GM12878 (cell line): ENCODE results near the gene DCTPP1. TPM values are rescaled to one million over a fixed set of nuclear protein-coding genes. Genes with fewer than 3 reads are reported as not detected.
A peak's percentile ranks its signal among the peaks of the same experiment; 100 is the strongest.

Experiments used
- BCL11A ChIP-seq: IDR thresholded peaks from 2 replicates; pipeline ENCODE4 v1.6.1; 2011; ENCODE audit warnings: low read depth, low read length
- CHD2 ChIP-seq: IDR thresholded peaks from 2 replicates; pipeline ENCODE4 v1.6.1; 2011; ENCODE audit warnings: low read depth, low read length, improper control_type of control experiment, borderline replicate concordance
- ETV6 ChIP-seq, 2 experiments: fragments of 450-650 bp in 1 of 2; IDR thresholded peaks in 1 of 2; conservative IDR thresholded peaks in 1 of 2; 2 replicates each; pipeline ENCODE4 v1.6.1; 2014; ENCODE audit warnings: antibody characterized with exemption in 1 of 2, borderline replicate concordance in 1 of 2, low read depth in 1 of 2, mild to moderate bottlenecking in 1 of 2, moderate library complexity in 1 of 2
- FOXK2 ChIP-seq: fragments of 450-650 bp; IDR thresholded peaks from 2 replicates; pipeline ENCODE4 v1.6.1; 2017; ENCODE audit warnings: mild to moderate bottlenecking, moderate library complexity
- IKZF1 ChIP-seq: fragments of 450-650 bp; conservative IDR thresholded peaks from 2 replicates; pipeline ENCODE4 v1.6.1; 2017; ENCODE audit warnings: antibody characterized with exemption, mild to moderate bottlenecking
- LARP7 ChIP-seq: fragments of 450-650 bp; IDR thresholded peaks from 2 replicates; pipeline ENCODE4 v1.6.1; 2017; ENCODE audit warnings: mild to moderate bottlenecking
- MEF2A ChIP-seq: IDR thresholded peaks from 2 replicates; pipeline ENCODE4 v1.6.1; 2011; ENCODE audit warnings: low read depth, mild to moderate bottlenecking, low read length, moderate library complexity; ENCODE audit not compliant: insufficient read depth
- MYC ChIP-seq: IDR thresholded peaks from 2 replicates; pipeline ENCODE4 v1.6.1; 2011; ENCODE audit warnings: mild to moderate bottlenecking, low read length, moderate library complexity, inconsistent platforms; ENCODE audit not compliant: insufficient read depth, insufficient replicate concordance, insufficient read length, severe bottlenecking
- NBN ChIP-seq: fragments of 450-650 bp; IDR thresholded peaks from 2 replicates; pipeline ENCODE4 v1.6.1; 2016
- NFYB ChIP-seq: IDR thresholded peaks from 2 replicates; pipeline ENCODE4 v1.6.1; 2011; ENCODE audit warnings: low read depth, mild to moderate bottlenecking, low read length, improper control_type of control experiment, moderate library complexity; ENCODE audit not compliant: insufficient read depth
- SIX5 ChIP-seq: IDR thresholded peaks from 2 replicates; pipeline ENCODE4 v1.6.1; 2011; ENCODE audit warnings: mild to moderate bottlenecking, low read depth, low read length, moderate library complexity; ENCODE audit not compliant: severe bottlenecking
- SMAD5 ChIP-seq: IDR thresholded peaks from 2 replicates; pipeline ENCODE4 v1.6.1; 2016; ENCODE audit warnings: antibody characterized with exemption, low read depth
- TCF7 ChIP-seq: IDR thresholded peaks from 2 replicates; pipeline ENCODE4 v1.6.1; 2014; ENCODE audit warnings: antibody characterized with exemption, borderline replicate concordance
- ZBED1 ChIP-seq: IDR thresholded peaks from 2 replicates; pipeline ENCODE4 v1.6.1; 2016; ENCODE audit warnings: borderline replicate concordance
- ZNF207 ChIP-seq: fragments of 450-650 bp; IDR thresholded peaks from 2 replicates; pipeline ENCODE4 v1.6.1; 2014; ENCODE audit warnings: antibody characterized with exemption, mild to moderate bottlenecking, borderline replicate concordance
- ZNF384 ChIP-seq: IDR thresholded peaks from 2 replicates; pipeline ENCODE4 v1.6.1; 2012; ENCODE audit warnings: low read depth, mild to moderate bottlenecking, low read length, improper control_type of control experiment, borderline replicate concordance
- ZSCAN29 ChIP-seq: fragments of 450-650 bp; IDR thresholded peaks from 2 replicates; pipeline ENCODE4 v1.6.1; 2017; ENCODE audit warnings: mild to moderate bottlenecking, moderate library complexity
- polyA plus RNA-seq, 11 experiments: library from polyadenylated mRNA; depleted of rRNA in 4 of 11; unstranded in 6 of 11; stranded (reverse) in 5 of 11; fragments of >200 nt; fragmentation: Nextera tagmentation in 4 of 11; fragmentation: Illumina TruSeq in 1 of 11; extraction: Ambion mirVana in 4 of 11; extraction: Trizol in 1 of 11; gene quantifications; 1 replicate in 1 of 11; 2 replicates in 10 of 11; pipeline versions ENCODE4 v1.2.1 to v1.2.3, GENCODE V29; 2011 to 2016; ENCODE audit warnings: inconsistent platforms in 2 of 11, missing spikeins in 2 of 11, low read depth in 1 of 11
- total RNA-seq, 4 experiments: library from RNA; depleted of rRNA in 3 of 4; stranded (reverse); fragments of >200 nt in 3 of 4; fragmentation: Illumina TruSeq in 1 of 4; extraction: Trizol in 1 of 4; gene quantifications; 2 replicates each; pipeline versions ENCODE4 v1.2.1 to v1.2.3, GENCODE V29; 2013 to 2021
- TF ChIP-seq, protein P1 (sequence below): fragments of 450-650 bp; IDR thresholded peaks from 2 replicates; pipeline ENCODE4 v1.6.1; 2016; ENCODE audit warnings: mild to moderate bottlenecking, moderate library complexity, borderline replicate concordance
- TF ChIP-seq, protein P2 (sequence below): fragments of 450-650 bp; IDR thresholded peaks from 2 replicates; pipeline ENCODE4 v1.6.1; 2017; ENCODE audit warnings: low read depth, mild to moderate bottlenecking, moderate library complexity
- TF ChIP-seq, protein P3 (sequence below): IDR thresholded peaks from 2 replicates; pipeline ENCODE4 v1.6.1; 2012; ENCODE audit warnings: mild to moderate bottlenecking, low read depth, low read length

Gene DCTPP1
- total and polyA plus RNA-seq, 10 of the 15 experiments (the other 5 are each of a cell fraction or from before 2014, with no cell fraction given) = 72.1 to 266 (median 157) TPM

DNA sequence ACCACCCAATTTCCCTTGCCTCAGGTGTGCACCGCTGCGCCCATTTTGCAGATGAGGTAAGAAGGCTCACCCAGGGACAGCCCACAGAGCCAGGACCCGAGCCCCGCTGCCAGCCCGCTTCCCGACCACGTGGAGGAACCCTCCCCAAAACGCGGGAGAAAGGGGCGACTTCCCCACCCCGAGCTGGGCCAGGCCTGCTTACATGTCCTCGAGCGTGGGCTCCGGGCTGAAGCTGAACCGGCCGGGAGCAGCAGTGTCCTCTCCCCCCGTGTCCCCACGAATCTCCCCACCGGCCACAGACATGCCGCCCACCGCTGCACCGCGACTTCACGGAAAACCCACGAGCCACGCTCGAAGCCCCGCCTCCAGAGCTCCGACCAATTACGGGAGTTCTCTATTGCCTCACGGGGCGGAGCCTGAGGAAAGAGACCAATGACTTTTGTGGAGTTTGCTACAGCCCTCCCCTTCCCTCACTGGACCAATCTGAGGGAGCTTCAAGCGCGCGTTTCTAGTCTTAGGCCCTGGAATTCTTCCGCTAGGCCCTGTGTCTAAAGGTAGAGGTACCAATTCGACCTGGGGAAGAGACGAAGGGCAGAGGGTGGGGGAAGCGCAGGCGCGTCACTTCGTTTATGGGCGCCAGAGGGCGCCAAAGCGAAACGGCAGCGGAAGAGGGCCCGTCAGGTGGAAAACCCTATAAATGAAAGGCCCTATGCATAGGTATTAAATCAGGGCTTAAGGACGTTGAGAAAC lies at the start of gene DCTPP1 (continued):
- TF ChIP-seq, protein P1, sequence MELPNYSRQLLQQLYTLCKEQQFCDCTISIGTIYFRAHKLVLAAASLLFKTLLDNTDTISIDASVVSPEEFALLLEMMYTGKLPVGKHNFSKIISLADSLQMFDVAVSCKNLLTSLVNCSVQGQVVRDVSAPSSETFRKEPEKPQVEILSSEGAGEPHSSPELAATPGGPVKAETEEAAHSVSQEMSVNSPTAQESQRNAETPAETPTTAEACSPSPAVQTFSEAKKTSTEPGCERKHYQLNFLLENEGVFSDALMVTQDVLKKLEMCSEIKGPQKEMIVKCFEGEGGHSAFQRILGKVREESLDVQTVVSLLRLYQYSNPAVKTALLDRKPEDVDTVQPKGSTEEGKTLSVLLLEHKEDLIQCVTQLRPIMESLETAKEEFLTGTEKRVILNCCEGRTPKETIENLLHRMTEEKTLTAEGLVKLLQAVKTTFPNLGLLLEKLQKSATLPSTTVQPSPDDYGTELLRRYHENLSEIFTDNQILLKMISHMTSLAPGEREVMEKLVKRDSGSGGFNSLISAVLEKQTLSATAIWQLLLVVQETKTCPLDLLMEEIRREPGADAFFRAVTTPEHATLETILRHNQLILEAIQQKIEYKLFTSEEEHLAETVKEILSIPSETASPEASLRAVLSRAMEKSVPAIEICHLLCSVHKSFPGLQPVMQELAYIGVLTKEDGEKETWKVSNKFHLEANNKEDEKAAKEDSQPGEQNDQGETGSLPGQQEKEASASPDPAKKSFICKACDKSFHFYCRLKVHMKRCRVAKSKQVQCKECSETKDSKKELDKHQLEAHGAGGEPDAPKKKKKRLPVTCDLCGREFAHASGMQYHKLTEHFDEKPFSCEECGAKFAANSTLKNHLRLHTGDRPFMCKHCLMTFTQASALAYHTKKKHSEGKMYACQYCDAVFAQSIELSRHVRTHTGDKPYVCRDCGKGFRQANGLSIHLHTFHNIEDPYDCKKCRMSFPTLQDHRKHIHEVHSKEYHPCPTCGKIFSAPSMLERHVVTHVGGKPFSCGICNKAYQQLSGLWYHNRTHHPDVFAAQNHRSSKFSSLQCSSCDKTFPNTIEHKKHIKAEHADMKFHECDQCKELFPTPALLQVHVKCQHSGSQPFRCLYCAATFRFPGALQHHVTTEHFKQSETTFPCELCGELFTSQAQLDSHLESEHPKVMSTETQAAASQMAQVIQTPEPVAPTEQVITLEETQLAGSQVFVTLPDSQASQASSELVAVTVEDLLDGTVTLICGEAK = no peak; the same call in 1 of the 2 replicates
- TF ChIP-seq LARP7 (peak; percentile 62; the same call in 1 of the 2 replicates), MYC (no peak), NBN (0 out of 2 replicates have a peak, but pooled peaks have one; percentile 85), ZNF384 (no peak), IKZF1 (peak; percentile 68), ZBED1 (no peak), ZNF207 (0 out of 2 replicates have a peak, but pooled peaks have one; percentile 65), ETV6 (conservative IDR thresholded peaks at IDR 0.05 in 1 of 2, IDR thresholded peaks at IDR 0.05 in 1 of 2; ENCODE audit: borderline replicate concordance in 1 of 2, low read depth in 1 of 2) (no peak), BCL11A (no peak), FOXK2 (no peak), TCF7 (no peak), MEF2A (0 out of 2 replicates have a peak, but pooled peaks have one; percentile 23), SMAD5 (no peak; the same call in 1 of the 2 replicates), ZSCAN29 (no peak), SIX5 (no peak), NFYB (peak; percentile 76), CHD2 (peak; percentile 78; the same call in 1 of the 2 replicates)
- TF ChIP-seq, protein P2, sequence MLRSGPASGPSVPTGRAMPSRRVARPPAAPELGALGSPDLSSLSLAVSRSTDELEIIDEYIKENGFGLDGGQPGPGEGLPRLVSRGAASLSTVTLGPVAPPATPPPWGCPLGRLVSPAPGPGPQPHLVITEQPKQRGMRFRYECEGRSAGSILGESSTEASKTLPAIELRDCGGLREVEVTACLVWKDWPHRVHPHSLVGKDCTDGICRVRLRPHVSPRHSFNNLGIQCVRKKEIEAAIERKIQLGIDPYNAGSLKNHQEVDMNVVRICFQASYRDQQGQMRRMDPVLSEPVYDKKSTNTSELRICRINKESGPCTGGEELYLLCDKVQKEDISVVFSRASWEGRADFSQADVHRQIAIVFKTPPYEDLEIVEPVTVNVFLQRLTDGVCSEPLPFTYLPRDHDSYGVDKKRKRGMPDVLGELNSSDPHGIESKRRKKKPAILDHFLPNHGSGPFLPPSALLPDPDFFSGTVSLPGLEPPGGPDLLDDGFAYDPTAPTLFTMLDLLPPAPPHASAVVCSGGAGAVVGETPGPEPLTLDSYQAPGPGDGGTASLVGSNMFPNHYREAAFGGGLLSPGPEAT = peak; percentile 43; the same call in 1 of the 2 replicates
- TF ChIP-seq, protein P3, sequence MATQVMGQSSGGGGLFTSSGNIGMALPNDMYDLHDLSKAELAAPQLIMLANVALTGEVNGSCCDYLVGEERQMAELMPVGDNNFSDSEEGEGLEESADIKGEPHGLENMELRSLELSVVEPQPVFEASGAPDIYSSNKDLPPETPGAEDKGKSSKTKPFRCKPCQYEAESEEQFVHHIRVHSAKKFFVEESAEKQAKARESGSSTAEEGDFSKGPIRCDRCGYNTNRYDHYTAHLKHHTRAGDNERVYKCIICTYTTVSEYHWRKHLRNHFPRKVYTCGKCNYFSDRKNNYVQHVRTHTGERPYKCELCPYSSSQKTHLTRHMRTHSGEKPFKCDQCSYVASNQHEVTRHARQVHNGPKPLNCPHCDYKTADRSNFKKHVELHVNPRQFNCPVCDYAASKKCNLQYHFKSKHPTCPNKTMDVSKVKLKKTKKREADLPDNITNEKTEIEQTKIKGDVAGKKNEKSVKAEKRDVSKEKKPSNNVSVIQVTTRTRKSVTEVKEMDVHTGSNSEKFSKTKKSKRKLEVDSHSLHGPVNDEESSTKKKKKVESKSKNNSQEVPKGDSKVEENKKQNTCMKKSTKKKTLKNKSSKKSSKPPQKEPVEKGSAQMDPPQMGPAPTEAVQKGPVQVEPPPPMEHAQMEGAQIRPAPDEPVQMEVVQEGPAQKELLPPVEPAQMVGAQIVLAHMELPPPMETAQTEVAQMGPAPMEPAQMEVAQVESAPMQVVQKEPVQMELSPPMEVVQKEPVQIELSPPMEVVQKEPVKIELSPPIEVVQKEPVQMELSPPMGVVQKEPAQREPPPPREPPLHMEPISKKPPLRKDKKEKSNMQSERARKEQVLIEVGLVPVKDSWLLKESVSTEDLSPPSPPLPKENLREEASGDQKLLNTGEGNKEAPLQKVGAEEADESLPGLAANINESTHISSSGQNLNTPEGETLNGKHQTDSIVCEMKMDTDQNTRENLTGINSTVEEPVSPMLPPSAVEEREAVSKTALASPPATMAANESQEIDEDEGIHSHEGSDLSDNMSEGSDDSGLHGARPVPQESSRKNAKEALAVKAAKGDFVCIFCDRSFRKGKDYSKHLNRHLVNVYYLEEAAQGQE = no peak
